ENCODE results near the gene MICAL1.

Gene MICAL1

GRCh38 chr6:109428889-109429477 lies 26.6 kb downstream of the MICAL1 start (continued):
- TF ChIP-seq, protein P1, sequence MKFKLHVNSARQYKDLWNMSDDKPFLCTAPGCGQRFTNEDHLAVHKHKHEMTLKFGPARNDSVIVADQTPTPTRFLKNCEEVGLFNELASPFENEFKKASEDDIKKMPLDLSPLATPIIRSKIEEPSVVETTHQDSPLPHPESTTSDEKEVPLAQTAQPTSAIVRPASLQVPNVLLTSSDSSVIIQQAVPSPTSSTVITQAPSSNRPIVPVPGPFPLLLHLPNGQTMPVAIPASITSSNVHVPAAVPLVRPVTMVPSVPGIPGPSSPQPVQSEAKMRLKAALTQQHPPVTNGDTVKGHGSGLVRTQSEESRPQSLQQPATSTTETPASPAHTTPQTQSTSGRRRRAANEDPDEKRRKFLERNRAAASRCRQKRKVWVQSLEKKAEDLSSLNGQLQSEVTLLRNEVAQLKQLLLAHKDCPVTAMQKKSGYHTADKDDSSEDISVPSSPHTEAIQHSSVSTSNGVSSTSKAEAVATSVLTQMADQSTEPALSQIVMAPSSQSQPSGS (tag by site-specific recombination; IDR thresholded peaks at IDR 0.05; ENCODE audit: low read depth) = peak; percentile 97
- 0 out of 2 replicates have a peak, but pooled peaks have one; percentile 37 for TF ChIP-seq BCL11A (tag by site-specific recombination; IDR thresholded peaks at IDR 0.05; ENCODE audit: low read depth)
- no peak for TF ChIP-seq ZNF157 (tag by site-specific recombination; IDR thresholded peaks at IDR 0.05)
- peak; percentile 43; the same call in 1 of the 2 replicates for TF ChIP-seq KLF8 (tag by site-specific recombination; IDR thresholded peaks at IDR 0.05)
- 0 out of 2 replicates have a peak, but pooled peaks have one; percentile 43 for TF ChIP-seq ZNF324 (tag by site-specific recombination; IDR thresholded peaks at IDR 0.05)
- TF ChIP-seq PRDM1 (tag by site-specific recombination; IDR thresholded peaks at IDR 0.05) = peak; percentile 24; the same call in 1 of the 2 replicates
- no peak for TF ChIP-seq ZNF132 (tag by site-specific recombination; IDR thresholded peaks at IDR 0.05; ENCODE audit: borderline replicate concordance)
- TF ChIP-seq, protein P2, sequence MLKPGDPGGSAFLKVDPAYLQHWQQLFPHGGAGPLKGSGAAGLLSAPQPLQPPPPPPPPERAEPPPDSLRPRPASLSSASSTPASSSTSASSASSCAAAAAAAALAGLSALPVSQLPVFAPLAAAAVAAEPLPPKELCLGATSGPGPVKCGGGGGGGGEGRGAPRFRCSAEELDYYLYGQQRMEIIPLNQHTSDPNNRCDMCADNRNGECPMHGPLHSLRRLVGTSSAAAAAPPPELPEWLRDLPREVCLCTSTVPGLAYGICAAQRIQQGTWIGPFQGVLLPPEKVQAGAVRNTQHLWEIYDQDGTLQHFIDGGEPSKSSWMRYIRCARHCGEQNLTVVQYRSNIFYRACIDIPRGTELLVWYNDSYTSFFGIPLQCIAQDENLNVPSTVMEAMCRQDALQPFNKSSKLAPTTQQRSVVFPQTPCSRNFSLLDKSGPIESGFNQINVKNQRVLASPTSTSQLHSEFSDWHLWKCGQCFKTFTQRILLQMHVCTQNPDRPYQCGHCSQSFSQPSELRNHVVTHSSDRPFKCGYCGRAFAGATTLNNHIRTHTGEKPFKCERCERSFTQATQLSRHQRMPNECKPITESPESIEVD (tag by site-specific recombination; IDR thresholded peaks at IDR 0.05) = peak; percentile 72
- TF ChIP-seq ZBTB6 (tag by site-specific recombination; IDR thresholded peaks at IDR 0.05) = peak; percentile 38; the same call in 1 of the 2 replicates
- peak; percentile 57 for TF ChIP-seq ZNF366 (tag by site-specific recombination; conservative IDR thresholded peaks at IDR 0.05)
- TF ChIP-seq, protein P3, sequence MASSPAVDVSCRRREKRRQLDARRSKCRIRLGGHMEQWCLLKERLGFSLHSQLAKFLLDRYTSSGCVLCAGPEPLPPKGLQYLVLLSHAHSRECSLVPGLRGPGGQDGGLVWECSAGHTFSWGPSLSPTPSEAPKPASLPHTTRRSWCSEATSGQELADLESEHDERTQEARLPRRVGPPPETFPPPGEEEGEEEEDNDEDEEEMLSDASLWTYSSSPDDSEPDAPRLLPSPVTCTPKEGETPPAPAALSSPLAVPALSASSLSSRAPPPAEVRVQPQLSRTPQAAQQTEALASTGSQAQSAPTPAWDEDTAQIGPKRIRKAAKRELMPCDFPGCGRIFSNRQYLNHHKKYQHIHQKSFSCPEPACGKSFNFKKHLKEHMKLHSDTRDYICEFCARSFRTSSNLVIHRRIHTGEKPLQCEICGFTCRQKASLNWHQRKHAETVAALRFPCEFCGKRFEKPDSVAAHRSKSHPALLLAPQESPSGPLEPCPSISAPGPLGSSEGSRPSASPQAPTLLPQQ (tag by site-specific recombination; IDR thresholded peaks at IDR 0.05) = 0 out of 2 replicates have a peak, but pooled peaks have one; percentile 39

DNA sequence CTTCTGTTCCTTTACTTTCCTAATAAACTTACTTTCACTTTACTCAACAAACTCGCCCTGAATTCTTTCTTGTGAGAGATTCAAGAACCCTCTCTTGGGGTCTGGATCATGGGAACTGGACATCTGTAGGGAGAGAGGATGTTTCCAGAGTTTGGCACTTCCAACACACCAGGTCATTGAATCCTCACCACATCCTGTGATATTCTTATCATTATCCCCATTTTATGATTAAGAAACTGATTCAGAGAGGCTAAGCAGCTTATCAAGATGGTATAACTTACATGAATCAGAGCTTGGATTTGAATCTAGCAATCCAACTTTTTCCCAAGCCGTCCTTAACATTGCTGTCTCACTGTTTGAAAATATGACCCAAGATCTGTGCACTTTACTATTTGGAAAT lies 30.6 kb downstream of the MICAL1 start:
- peaks cover 7% of the 10 kb centered on the region; the same call in 1 of the 2 replicates for H3K4me1 ChIP-seq (ENCODE audit: control insufficient read depth, insufficient read depth, low read length)
- H3K27ac ChIP-seq (ENCODE audit: extremely low read depth, low read depth, low read length) = no peak overlapping the region
- no peaks in the 10 kb centered on the region for H3K36me3 ChIP-seq (ENCODE audit: control insufficient read depth in 2 of 2, insufficient read depth in 1 of 2, low read length in 2 of 2)
- H3K9me3 ChIP-seq (ENCODE audit: control insufficient read depth, insufficient read depth, low read depth, low read length) = no peaks in the 10 kb centered on the region
- H3K4me3 ChIP-seq (ENCODE audit: low read depth, low read length) = no peak overlapping the region
- POLR2A ChIA-PET = interaction anchor here (0.6 to 0.7 kb wide), 2 partner anchors 42 to 645 kb away, joined by 3 to 6 read pairs; partner anchors contain the start of gene CD164
- TF ChIP-seq ZNF639 (tag by site-specific recombination; IDR thresholded peaks at IDR 0.05) = no peak
- CTCF ChIA-PET = interaction anchor here (1.3 kb wide), 1 partner anchor 15 kb away, joined by 3 read pairs; the partner anchor contains the start of genes PPIL6 and SMPD2

- ChIA-PET CTCF (interaction anchor here (0.7 to 1.5 kb wide), 2 partner anchors 38 to 205 kb away, joined by 3 to 5 read pairs; no protein-coding TSS in a partner anchor), POLR2A (no interaction called here)
- no peaks in the 10 kb centered on the region for H3K4me1 ChIP-seq (ENCODE audit: control insufficient read depth, insufficient read depth, low read length)
- no peaks in the 10 kb centered on the region for H3K9me3 ChIP-seq (ENCODE audit: control insufficient read depth, insufficient read depth, low read depth, low read length)
- H3K36me3 ChIP-seq (ENCODE audit: control insufficient read depth in 2 of 2, insufficient read depth in 1 of 2, low read length in 2 of 2) = no peaks in the 10 kb centered on the region
- H3K4me3 ChIP-seq (ENCODE audit: low read depth, low read length) = no peak overlapping the region
- no peak overlapping the region for H3K27ac ChIP-seq (ENCODE audit: extremely low read depth, low read depth, low read length)
- no peak for TF ChIP-seq ZNF202 (tag by site-specific recombination; IDR thresholded peaks at IDR 0.05; ENCODE audit: borderline replicate concordance)
- no peak for TF ChIP-seq KLF9 (tag by site-specific recombination; IDR thresholded peaks at IDR 0.05; ENCODE audit: low read depth)
- TF ChIP-seq ZBTB6 (tag by site-specific recombination; IDR thresholded peaks at IDR 0.05) = no peak
- TF ChIP-seq, protein P4, sequence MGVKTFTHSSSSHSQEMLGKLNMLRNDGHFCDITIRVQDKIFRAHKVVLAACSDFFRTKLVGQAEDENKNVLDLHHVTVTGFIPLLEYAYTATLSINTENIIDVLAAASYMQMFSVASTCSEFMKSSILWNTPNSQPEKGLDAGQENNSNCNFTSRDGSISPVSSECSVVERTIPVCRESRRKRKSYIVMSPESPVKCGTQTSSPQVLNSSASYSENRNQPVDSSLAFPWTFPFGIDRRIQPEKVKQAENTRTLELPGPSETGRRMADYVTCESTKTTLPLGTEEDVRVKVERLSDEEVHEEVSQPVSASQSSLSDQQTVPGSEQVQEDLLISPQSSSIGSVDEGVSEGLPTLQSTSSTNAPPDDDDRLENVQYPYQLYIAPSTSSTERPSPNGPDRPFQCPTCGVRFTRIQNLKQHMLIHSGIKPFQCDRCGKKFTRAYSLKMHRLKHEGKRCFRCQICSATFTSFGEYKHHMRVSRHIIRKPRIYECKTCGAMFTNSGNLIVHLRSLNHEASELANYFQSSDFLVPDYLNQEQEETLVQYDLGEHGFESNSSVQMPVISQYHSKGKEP (tag by site-specific recombination; IDR thresholded peaks at IDR 0.05) = no peak
- no peak for TF ChIP-seq WT1 (tag by site-specific recombination; IDR thresholded peaks at IDR 0.05)
- TF ChIP-seq, protein P5, sequence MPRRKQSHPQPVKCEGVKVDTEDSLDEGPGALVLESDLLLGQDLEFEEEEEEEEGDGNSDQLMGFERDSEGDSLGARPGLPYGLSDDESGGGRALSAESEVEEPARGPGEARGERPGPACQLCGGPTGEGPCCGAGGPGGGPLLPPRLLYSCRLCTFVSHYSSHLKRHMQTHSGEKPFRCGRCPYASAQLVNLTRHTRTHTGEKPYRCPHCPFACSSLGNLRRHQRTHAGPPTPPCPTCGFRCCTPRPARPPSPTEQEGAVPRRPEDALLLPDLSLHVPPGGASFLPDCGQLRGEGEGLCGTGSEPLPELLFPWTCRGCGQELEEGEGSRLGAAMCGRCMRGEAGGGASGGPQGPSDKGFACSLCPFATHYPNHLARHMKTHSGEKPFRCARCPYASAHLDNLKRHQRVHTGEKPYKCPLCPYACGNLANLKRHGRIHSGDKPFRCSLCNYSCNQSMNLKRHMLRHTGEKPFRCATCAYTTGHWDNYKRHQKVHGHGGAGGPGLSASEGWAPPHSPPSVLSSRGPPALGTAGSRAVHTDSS (tag by site-specific recombination; IDR thresholded peaks at IDR 0.05) = peak; percentile 69; the same call in 1 of the 2 replicates
- no peak for TF ChIP-seq KLF1 (tag by site-specific recombination; IDR thresholded peaks at IDR 0.05)
These were observed 34.4 kb downstream of the MICAL1 start for GRCh38 chr6:109421184-109421583.
